GM12801 (cell line): ENCODE data around the gene CLN6.

ENCODE experiments used
- TF ChIP-seq, protein P1 (sequence below): IDR thresholded peaks from one replicate; pipeline ENCODE4 v1.5.1; 2011; ENCODE audit warnings: control low read depth; ENCODE audit not compliant: insufficient read length; ENCODE audit errors: extremely low read depth

Gene CLN6

DNA sequence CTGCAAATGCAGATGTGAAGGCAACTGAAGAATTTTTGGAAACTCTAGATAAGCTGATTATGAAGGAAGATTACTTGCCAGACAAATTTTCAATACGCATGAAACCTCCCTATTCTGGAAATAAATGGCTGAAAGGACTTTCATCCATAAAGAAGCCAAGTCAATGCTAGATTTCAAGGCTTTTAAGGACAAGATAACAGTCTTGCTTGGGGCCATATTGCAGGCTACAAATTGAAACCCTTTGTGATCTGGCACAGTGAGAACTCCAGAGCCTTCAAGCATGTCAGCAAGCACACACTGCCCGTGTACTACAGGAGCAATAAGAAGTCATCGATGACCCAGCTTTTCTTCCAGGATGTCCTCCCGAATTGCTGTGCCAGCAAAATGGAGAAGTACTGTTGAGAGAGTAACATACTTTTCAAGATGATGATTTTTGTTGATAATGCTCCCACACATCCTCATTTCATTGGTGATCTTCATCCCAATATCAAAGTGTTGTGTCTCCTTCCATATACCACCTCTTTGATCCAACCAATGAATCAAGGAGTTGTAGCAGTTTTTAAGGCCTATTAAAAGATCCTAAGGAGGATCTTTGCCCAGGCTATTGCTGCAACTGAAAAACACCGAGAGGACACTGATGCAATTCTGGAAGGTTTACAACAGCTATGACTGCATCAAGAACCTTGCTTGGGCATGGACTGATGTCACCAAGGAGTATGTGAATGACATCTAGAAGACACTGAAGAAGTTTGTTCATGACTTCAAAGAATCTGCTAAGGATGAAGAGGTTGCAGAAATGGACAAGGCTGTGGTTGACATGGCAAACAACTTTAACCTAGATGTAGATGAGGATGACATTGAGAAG is 44.7 kb downstream of the CLN6 start:
- TF ChIP-seq, protein P1, sequence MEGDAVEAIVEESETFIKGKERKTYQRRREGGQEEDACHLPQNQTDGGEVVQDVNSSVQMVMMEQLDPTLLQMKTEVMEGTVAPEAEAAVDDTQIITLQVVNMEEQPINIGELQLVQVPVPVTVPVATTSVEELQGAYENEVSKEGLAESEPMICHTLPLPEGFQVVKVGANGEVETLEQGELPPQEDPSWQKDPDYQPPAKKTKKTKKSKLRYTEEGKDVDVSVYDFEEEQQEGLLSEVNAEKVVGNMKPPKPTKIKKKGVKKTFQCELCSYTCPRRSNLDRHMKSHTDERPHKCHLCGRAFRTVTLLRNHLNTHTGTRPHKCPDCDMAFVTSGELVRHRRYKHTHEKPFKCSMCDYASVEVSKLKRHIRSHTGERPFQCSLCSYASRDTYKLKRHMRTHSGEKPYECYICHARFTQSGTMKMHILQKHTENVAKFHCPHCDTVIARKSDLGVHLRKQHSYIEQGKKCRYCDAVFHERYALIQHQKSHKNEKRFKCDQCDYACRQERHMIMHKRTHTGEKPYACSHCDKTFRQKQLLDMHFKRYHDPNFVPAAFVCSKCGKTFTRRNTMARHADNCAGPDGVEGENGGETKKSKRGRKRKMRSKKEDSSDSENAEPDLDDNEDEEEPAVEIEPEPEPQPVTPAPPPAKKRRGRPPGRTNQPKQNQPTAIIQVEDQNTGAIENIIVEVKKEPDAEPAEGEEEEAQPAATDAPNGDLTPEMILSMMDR: no peak

DNA sequence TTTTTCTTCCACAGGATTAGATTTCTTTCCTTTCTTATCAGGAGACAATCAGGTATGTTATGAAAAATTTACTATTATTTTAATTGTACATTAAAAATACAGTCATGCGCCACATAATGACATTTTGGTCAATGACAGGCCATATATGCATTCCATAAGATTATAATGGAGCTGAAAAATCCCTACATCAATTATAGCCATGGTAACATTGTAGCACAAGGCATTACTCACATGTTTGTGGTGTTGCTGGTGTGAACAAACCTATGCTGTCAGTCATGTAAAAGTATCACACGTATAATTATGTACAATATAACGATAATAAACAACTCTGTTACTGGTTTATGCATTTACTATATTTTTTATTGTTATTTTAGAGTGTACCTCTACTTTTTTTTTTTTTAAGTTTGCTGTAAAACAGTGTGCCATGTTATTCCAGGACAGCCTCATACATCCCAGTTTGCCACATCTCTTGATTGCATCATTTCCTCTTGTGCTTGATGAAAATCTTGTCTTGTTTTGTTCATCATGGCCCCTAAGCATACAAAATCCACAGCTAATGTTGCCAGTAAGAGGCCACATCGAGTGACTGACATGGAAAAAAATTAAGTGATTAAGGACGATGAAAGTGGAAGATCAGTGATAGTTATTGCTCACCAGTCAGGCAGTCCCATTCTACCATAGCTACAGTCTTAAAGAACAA is 45.8 kb downstream of the CLN6 start:
- TF ChIP-seq, protein P1: no peak

DNA sequence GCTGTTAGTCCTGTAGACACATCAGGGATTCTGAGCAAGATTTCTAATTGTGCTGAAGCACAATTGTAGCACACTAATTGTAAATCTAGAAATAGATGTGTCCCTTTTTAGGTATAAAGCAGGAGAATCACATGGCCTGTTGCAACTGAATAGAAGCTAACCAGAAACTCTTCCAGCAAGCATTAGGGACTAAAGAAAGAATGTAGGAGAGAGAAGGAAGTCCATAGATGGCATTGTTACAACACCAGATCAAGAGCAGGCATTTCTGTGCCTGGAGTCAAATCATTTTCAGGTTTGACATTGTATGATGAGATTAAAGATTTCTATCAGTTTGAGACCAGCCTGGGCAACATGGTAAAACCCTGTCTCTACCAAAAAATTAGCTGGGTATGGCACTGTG is 51.8 kb downstream of the CLN6 start:
- TF ChIP-seq, protein P1: no peak

DNA sequence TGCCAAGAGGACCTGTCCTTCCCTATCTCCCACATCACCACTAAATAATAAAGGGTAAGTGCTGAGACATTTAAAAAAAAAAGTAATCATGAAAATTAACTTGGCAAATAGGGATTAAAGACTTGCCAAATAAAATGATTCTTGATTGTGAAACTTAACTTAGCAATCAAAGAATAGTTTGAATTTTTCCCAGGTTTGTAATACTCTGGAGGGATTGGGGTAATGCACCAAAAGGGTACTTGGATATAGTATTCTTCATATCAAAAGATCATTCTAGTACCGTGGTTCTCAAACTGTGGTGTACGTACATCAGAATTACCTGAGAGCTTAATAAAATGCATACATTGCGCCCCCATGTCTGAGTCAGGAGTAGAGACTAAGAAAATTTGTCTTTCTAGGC is 52.9 kb downstream of the CLN6 start:
- TF ChIP-seq, protein P1: no peak

DNA sequence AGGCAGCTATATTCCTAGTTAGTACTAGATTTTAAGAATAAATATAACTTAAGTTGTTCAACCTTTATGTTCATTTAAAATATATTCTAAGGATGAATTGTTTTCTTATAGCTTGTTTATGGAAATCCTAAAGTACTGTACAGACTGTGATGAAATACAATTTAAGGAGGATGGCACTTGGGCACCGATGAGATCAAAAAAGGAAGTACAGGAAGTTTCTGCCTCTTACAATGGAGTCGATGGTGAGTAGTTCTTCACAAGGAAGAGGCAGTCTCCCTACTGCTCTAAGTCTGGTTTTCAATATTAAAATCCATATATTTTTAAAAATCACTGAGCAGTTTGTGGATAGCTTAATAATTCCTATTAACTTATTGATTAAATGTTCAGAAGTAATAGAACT is 54.0 kb downstream of the CLN6 start:
- TF ChIP-seq, protein P1: no peak

DNA sequence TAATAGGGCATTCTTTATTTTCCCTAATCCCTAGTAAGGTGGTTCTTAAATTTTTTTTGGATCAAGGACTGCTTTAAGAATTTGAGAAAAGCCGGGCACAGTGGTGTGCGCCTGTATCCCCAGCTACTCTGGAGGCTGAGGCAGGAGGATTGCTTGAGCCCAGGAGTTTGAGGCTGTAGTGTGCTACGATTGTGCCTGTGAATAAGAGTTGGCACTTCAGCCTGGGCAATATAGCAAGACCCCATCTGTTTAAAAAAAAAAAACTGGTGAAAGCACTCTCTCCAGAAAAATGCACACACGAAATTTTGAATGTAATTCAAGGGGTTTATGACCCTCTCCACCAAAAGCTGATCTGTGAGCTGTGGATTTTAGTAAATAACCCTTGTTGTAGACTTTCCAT is 56.4 kb downstream of the CLN6 start:
- TF ChIP-seq, protein P1: no peak

DNA sequence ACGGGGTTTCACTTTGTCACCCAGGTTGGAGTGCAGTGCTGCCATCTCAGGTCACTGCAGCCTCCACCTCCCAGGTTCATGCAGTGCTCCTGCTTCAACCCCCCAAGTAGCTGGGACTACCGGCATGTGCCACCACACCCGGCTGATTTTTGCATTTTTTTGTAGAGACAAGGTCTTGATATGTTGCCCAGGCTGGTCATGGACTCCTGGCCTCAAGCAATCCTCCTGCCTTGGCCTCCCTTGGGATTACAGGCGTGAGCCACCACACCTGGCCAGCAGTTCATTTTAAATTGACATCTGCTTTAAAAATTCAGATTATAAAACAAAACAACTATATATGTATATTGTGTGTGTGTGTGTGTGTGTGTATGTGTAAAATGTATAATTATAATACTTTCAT is 62.7 kb downstream of the CLN6 start:
- TF ChIP-seq, protein P1: no peak
